Activated T-cell treated with anti-CD3 and anti-CD28 coated beads, Interleukin-2, amount 50 U/mL, for 72 hours (primary cell): ENCODE results near the gene RPLP2. TPM values are rescaled to one million over a fixed set of nuclear protein-coding genes. Genes with fewer than 3 reads are reported as not detected.

ENCODE experiments used
- ATAC-seq, 2 donors: fragments of 150-1000 bp; cut with Tn5 transposase; replicated peaks in 1 of 2; 2 replicates each; pipeline ENCODE4 v1.10.0; 2021; ENCODE audit warnings: moderate library complexity in 2 of 2, mild to moderate bottlenecking in 1 of 2
- DNase-seq, 2 donors: peaks; one replicate each; pipeline ENCODE4 v3.0.0; 2021 to 2022; ENCODE audit warnings: mixed read lengths in 1 of 2
- H3K27ac Mint-ChIP-seq: one replicate; pipeline ENCODE4 v1.8.0; 2022; ENCODE audit warnings: mild to moderate bottlenecking, moderate library complexity, mixed read lengths
- H3K27me3 Mint-ChIP-seq: one replicate; pipeline ENCODE4 v1.8.0; 2022; ENCODE audit warnings: low read depth, mixed read lengths
- H3K36me3 Mint-ChIP-seq, 2 donors: one replicate each; pipeline ENCODE4 v1.8.0; 2022; ENCODE audit warnings: mixed read lengths in 2 of 2, mild to moderate bottlenecking in 1 of 2; ENCODE audit not compliant: insufficient read depth in 2 of 2
- H3K4me1 Mint-ChIP-seq: one replicate; pipeline ENCODE4 v1.8.0; 2022; ENCODE audit warnings: low read depth, mixed read lengths
- H3K4me3 Mint-ChIP-seq, 2 donors: one replicate each; pipeline ENCODE4 v1.8.0; 2022; ENCODE audit warnings: mild to moderate bottlenecking in 2 of 2, mixed read lengths in 2 of 2, moderate library complexity in 2 of 2
- H3K9me3 Mint-ChIP-seq, 2 donors: one replicate each; pipeline ENCODE4 v1.8.0; 2022; ENCODE audit warnings: mixed read lengths in 2 of 2
- total RNA-seq, 2 donors: library from RNA; stranded (reverse); gene quantifications; one replicate each; pipeline ENCODE4 v1.2.3, GENCODE V29; 2022

The RPLP2 gene
- total RNA-seq, 2 donors from 2014 or later = 3,054 to 3,114 TPM

DNA sequence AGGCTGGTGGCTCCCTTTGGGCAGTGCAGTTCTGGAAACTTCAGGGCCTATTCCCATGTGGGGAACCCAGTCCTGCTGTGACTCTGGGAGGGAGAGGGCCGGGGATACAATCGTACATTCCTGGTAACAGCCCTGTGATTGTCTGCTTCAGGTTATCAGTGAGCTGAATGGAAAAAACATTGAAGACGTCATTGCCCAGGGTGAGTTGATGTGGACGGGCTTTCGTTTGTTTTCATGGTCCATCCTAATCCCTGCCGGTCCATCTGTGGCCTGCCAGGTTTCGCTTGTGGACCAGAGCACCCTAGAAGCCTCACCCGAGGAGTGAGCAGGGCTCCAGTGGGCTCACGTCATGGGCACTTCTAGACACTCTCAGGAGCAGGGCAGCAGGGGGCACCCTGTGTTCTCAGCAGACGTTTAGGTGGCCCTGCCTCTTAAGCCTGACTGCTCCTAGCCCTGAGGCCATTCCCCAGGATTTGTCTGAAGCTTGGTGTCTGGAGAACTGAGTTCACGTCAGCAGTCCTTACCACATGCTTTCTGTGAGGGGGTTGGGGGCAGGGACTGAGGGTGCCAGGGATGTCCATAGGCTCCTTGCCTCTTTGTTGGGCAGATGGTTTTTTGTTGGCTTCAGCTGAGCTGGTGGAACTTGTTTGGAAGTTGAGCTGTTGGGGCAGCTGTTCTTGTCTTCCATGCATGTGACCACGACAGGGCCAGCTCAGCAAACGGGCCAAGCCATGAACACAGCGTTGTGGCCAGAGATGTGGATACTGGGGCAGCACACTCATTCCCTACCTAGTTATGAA, 1.9 kb downstream of the RPLP2 start:
- ATAC-seq = no peak
- no peaks in the 10 kb centered on the region for H3K27me3 Mint-ChIP-seq
- H3K27ac Mint-ChIP-seq = peak overlapping the region; percentile 96
- H3K4me3 Mint-ChIP-seq = peak overlapping the region; percentile 90 to 98
- no peaks in the 10 kb centered on the region for H3K9me3 Mint-ChIP-seq
- H3K36me3 Mint-ChIP-seq = peaks cover 5 to 14% of the 10 kb centered on the region in 2 donors
- DNase-seq = no peak
- peaks cover 48% of the 10 kb centered on the region for H3K4me1 Mint-ChIP-seq

- DNase-seq (no peak), ATAC-seq (no peak)
- Mint-ChIP-seq H3K9me3 (no peaks in the 10 kb centered on the region), H3K4me3 (peak overlapping the region; percentile 90 to 98), H3K4me1 (peaks cover 47% of the 10 kb centered on the region), H3K36me3 (peaks cover 5 to 14% of the 10 kb centered on the region in 2 donors), H3K27me3 (no peaks in the 10 kb centered on the region), H3K27ac (peak overlapping the region; percentile 19)
Observed at GRCh38 chr11:812390-812789, 2.6 kb downstream of the RPLP2 start.

DNA sequence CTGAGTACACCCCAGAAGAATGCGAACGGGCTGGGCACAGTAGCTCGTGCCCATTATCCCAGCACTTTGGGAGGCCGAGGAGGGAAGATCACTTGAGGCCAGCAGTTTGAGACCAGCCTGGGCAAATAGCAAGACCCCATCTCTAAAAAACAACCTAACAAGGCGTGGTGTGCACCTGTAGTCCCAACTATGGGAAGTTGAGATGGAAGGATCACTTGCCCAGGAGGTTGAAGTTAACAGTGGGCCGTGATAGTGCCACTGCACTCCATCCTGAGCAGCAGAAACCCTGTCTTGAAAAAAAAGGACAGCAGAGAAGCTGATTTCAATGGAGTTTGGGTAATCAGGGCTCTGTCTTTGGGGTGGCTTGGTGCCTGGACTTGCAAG, 3.3 kb downstream of the RPLP2 start:
- Mint-ChIP-seq H3K9me3 (no peaks in the 10 kb centered on the region), H3K27me3 (no peaks in the 10 kb centered on the region), H3K4me3 (no peak overlapping the region), H3K36me3 (peaks cover 5 to 14% of the 10 kb centered on the region in 2 donors), H3K4me1 (peaks cover 45% of the 10 kb centered on the region), H3K27ac (no peak overlapping the region)
- DNase-seq = no peak
- no peak for ATAC-seq

GRCh38 chr11:813456-814096, 3.8 kb downstream of the RPLP2 start:
- H3K27me3 Mint-ChIP-seq = no peaks in the 10 kb centered on the region
- H3K27ac Mint-ChIP-seq = no peak overlapping the region
- H3K36me3 Mint-ChIP-seq = peaks cover 5 to 14% of the 10 kb centered on the region in 2 donors
- DNase-seq (no peak), ATAC-seq (no peak)
- H3K9me3 Mint-ChIP-seq = no peaks in the 10 kb centered on the region
- no peak overlapping the region for H3K4me3 Mint-ChIP-seq
- peaks cover 40% of the 10 kb centered on the region for H3K4me1 Mint-ChIP-seq

- no peak for DNase-seq
- Mint-ChIP-seq H3K36me3 (peaks cover 5 to 11% of the 10 kb centered on the region in 2 donors), H3K9me3 (no peaks in the 10 kb centered on the region), H3K4me3 (no peak overlapping the region), H3K27ac (no peak overlapping the region), H3K4me1 (peaks cover 32% of the 10 kb centered on the region), H3K27me3 (no peaks in the 10 kb centered on the region)
- no peak for ATAC-seq
Observed at GRCh38 chr11:815675-816432, 6.1 kb downstream of the RPLP2 start.

DNA sequence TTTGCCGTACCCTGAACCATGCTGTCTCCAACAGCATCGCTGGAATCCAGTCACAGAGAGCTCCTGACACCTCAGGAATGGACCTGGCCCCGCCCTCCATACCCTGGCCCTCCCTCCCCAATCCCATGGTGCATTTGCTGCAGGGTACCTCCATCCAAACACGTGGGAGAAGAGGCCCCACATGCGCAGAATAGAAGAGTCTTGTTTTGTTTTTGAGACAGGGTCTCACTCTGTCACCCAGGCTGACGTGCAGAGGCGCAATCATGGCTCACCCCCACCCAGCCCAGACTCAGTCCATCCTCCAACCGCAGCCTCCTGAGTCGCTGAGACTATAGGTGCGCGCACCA, 6.6 kb downstream of the RPLP2 start:
- no peak overlapping the region for H3K4me3 Mint-ChIP-seq
- H3K36me3 Mint-ChIP-seq = peaks cover 5 to 8% of the 10 kb centered on the region in 2 donors
- no peak for DNase-seq
- peaks cover 29% of the 10 kb centered on the region for H3K4me1 Mint-ChIP-seq
- H3K9me3 Mint-ChIP-seq = no peaks in the 10 kb centered on the region
- ATAC-seq = no peak
- H3K27ac Mint-ChIP-seq = no peak overlapping the region
- H3K27me3 Mint-ChIP-seq = no peaks in the 10 kb centered on the region

- no peak for DNase-seq
- Mint-ChIP-seq H3K27me3 (no peaks in the 10 kb centered on the region), H3K27ac (no peak within 1 kb of the TSS), H3K4me1 (peaks cover 15% of the 10 kb centered on the region), H3K36me3 (peaks cover 0 to 3% of the 10 kb centered on the region in 2 donors), H3K9me3 (no peaks in the 10 kb centered on the region), H3K4me3 (peak within 1 kb of the TSS; percentile 87 to 89)
- no peak for ATAC-seq
Observed at GRCh38 chr11:818396-819128, 8.8 kb downstream of the RPLP2 start, which contains the start of gene PNPLA2. Gene PNPLA2 (plus strand): TSS chr11:818914. CDS start chr11:819719, 805 bp downstream.

GRCh38 chr11:819129-819931, 9.6 kb downstream of the RPLP2 start:
- H3K27ac Mint-ChIP-seq = no peak overlapping the region
- peak overlapping the region; percentile 87 to 89 for H3K4me3 Mint-ChIP-seq
- H3K27me3 Mint-ChIP-seq = no peaks in the 10 kb centered on the region
- peaks cover 11% of the 10 kb centered on the region for H3K4me1 Mint-ChIP-seq
- peak; percentile 94 to 95 for DNase-seq
- H3K9me3 Mint-ChIP-seq = no peaks in the 10 kb centered on the region
- ATAC-seq = peak; percentile 80 to 81
- H3K36me3 Mint-ChIP-seq = no peaks in the 10 kb centered on the region

DNA sequence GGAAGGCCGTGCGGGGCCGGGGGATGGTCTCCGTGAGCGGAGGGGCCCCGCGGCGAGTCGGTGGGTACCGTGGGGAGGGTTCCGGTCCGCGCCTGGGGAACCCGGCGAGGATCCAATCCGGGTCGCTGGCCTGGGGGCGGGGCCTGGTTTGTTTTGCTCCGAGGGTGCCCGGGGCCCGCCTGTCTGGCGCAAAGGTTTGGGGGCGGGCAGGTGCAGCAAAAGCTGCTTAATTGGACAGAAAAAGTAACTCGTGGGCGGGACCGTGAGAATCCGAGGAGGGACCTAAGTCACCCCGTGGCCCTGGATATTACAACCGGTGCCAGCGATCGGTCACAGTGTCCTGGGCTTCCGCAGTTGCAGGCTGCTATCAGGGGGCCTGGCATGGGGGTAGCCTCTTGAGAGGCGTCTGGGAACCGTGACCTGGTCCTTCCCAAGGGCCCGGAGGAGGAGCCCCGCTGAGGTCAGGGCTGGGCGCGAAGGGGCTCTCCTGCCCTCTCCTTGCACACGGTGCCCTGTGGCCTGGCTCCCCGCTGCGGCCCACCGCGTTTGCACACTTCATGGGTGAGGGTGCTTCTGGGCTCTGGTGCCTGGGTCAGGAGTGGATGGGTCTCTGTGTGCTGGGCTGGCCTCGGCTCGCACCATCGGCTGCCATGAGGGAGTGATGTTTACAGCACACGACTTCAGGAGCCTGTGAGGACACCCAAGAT, 10.3 kb downstream of the RPLP2 start:
- Mint-ChIP-seq H3K4me3 (peak overlapping the region; percentile 87 to 89), H3K4me1 (peaks cover 11% of the 10 kb centered on the region), H3K9me3 (no peaks in the 10 kb centered on the region), H3K27ac (peak overlapping the region; percentile 73), H3K36me3 (peaks cover 1 to 2% of the 10 kb centered on the region in 2 donors), H3K27me3 (no peaks in the 10 kb centered on the region)
- peak; percentile 95 to 96 for DNase-seq
- ATAC-seq = peak; percentile 77 to 79

- Mint-ChIP-seq H3K4me3 (peak overlapping the region; percentile 87 to 89), H3K27ac (no peak overlapping the region), H3K36me3 (peaks cover 2 to 3% of the 10 kb centered on the region in 2 donors), H3K9me3 (no peaks in the 10 kb centered on the region), H3K27me3 (no peaks in the 10 kb centered on the region), H3K4me1 (peaks cover 11% of the 10 kb centered on the region)
- DNase-seq (no peak), ATAC-seq (no peak)
Observed at GRCh38 chr11:820655-821511, 11.1 kb downstream of the RPLP2 start.
